Measurements from ENCODE around the gene ULK2.
"Not testable (repeated sequence)": the region's sequence is repeated elsewhere in the genome, so short reads cannot be mapped to it uniquely, and the experiment has no call there.

The ULK2 gene

GRCh38 chr17:19766016-19766415 is 101.7 kb downstream of the ULK2 start:
- no peak for DNase-seq

DNA sequence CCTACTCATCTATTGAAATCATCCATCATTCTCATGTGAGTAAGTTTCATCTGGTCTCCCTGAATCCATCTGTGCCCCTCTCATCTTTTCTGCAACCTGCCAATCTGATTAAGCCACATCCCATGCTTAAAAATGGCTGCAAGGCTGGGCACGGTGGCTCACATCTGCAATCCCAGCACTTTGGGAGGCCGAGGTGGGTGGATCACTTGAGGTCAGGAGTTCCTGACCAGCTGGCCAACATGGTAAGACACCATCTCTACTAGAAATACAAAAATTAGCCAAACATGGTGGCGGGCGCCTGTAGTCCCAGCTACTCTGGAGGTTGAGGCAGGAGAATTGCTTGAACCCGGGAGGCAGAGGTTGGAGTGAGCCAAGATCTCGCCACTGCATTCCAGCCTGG is 103.7 kb downstream of the ULK2 start:
- not testable (repeated sequence) for DNase-seq

GRCh38 chr17:19763416-19763815 is 104.3 kb downstream of the ULK2 start:
- no peak for DNase-seq

DNA sequence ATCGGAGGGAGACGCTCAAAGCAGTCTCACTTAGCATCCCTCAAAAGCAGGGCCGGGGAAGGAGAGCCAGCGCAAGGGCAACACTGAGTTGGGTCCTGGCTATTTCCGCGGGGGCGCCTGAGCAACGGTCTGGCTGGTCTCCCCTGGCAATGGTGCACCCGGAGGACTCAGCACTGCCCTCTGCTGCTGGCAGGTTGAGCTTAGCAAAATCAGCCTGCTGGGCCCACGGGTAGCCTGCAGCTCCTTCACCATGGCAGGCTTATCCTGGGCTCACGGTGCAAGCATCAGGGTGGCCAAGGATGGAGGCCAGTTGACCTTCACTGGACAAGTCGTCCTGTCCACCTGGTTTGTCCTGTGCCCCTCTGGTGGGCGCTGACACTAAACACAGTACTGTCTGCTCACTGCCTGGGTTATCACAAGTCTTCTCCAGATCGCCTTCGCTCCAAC is 105.2 kb downstream of the ULK2 start:
- peak; percentile 70 for DNase-seq

- no peak for DNase-seq
Measured at GRCh38 chr17:19760746-19761145, 107.0 kb downstream of the ULK2 start.

DNA sequence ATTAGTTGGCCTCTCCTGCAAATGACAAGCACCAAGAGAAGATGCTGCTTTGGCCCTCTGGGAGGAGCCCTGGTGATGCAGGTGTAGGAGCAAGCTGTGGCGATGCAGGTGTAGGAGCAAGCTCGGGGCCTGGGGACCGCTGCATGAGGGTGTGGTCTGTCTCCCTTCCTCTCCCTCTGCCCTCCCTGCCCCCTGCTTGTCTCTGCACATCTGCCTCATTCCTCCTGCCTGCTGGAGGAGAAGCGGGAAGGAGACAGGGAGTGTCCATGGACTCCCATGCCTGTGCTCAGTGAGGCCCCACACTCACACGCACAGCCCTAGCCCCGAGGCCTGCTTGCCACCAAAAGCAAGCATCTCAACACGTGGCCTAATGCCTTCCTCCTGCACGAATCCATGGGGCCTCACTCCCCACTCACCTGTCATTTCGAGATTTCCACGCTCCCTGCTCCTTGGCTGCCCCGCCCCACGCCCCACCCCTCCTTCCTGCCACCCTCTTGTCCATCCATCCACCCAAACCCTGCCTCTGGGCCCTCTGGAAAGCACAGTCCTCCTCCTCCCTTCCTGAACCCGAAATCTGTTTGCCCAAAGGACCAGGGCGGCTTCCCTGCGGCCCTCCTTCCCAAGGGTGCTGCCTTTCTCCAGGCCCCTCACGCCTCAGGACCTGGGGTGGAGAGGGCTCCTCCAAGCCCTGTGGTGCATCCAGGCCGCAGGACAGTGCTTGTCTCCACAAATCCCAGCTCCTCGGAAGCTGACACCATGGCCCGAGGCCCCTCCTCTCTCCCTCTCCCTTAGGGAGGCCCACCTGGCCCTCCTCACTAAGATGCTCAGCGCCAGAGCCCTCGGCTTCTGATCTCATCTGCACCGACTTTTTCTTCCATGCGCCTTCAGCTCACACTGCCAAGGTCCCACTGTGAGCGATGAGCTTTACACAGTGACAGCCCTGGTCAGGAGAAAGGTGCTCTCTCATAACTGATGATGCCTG is 107.9 kb downstream of the ULK2 start:
- DNase-seq, result no peak

DNA sequence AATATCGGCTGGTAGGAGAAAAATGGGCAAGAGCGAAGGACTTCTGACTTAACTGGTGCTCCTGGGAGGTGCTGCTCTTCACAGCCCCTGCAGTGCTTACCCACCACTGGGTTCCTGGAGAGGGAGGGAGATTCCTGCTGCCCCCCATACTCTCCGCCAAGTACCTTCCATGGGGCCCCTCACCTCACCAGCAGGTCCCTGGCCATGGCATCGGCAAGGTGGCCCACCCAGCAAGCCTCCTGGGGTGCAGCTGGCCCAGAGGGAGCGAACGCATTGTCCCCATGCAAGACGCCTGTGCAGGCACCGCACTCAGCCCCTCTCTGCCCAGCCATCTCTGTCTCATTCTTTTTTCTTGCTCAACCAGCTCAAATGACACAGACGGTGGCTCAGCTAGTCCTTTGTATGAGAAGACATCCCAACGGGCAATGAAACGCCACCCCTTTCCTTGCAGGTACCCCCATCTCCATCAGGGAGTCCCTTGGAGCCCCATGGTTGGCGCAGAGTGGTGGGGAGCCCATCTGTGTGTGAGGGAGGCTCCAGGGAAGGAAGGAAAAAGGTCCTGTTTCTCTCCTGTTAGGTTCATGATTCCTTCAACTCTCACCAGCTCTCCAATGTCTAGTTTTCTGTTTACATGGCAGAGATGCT is 110.1 kb downstream of the ULK2 start:
- no peak for DNase-seq

DNA sequence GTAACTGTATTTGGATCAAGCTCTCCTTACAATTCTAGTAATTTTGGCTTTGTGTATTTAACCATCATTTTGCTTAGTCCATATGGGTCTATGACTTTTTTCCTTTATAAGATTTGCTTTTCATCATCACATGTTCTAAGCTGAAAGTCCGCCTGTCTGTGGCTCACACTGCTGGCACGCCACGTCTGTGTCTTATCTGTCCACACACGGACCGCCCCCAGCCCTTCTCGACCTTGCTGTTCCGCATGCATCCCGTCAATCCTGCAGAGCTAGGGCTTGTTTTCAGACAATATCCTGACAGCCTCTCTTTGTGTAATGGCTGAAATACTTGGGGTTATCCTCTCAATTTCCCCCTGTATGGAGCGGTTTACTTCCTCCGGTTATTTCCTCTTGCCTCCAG is 111.2 kb downstream of the ULK2 start:
- DNase-seq, result no peak

DNA sequence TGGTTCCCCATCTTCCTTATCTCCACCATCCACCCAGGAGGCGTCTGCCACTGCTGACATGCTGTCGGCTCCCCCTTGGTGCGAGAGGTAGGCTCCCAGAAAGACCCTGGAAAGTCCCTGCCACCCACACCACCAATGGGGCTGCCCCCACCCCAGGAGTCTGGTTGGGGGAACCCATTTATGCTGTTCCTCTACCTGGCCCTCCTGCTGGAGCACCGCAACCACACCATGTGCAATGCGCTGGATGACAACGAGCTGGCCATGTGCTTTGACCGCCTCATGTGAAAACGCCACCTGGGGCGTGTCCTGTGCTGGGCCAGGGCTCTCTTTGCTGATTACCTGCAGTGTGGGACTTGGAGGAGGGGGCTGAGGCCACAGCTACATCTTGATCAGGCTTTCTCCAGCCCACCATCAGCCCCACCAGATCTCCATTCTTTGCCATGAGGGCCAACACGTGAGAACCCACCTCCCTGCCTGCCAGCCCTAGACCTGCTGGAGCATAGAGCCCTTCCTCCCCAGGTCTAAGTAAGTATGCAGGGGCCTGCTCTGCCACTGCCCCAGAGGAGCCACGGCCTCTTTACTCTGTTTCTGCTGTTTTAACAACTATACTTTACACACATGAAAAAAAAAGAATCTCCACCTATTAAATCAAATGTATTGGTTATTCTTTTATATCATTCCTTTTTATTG is 111.8 kb downstream of the ULK2 start:
- no peak for DNase-seq

DNA sequence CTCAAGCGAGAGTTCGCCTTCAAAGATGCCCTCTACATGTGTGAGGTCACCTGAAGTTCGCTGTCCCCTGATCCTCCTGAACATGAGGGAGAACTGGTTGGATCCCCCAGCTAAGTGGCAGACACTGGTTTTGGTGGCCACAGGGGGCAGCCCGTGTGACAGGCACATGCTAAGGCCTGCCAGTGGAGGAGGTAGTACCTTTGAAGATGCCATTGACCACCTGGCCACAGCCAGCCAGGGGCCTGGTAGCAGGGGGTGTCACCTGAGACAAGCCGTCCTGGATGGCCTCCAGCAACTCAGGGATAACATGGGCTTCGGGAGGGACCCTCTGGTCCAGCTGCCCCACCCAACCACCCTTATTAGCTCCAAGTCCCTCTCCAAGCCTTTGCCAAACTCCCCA is 112.3 kb downstream of the ULK2 start:
- no peak for DNase-seq

DNA sequence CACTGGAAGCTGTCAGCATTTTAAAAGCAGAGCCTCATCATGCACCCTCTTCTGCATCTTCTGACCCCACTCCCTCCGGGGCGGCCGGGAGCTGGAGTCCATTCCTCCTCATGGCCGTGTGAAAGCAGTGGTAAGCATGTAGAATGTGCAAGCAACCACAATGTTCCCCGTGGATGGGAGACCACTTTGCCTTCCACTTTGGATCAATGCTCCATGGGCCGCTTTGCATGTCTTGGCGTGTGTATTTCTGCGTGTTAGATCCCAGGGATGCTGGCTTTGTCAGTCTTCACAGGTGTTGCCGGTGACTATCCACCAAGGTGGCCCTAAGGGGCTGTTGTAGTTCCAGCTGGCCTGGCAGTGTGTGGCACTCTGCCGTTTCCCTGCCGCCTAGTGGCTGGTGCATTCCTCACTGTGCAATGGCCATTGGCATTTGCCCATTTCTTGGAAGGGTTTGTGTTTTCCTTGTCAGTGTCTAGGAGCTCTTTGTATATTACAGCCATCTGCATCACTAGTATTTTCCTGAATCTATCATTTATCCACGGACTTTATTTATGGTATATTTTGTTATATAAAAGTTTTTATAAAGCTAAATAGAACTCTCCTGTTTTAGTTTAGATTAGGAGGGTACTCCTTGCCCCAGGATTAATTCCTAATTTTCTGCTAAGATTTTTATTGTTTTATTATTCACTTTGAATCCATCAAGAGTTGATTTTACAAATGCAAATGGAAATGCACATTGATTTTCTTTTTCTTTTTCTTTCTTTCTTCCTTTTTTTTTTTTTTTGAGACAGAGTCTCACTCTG is 113.9 kb downstream of the ULK2 start:
- DNase-seq, result no peak

DNA sequence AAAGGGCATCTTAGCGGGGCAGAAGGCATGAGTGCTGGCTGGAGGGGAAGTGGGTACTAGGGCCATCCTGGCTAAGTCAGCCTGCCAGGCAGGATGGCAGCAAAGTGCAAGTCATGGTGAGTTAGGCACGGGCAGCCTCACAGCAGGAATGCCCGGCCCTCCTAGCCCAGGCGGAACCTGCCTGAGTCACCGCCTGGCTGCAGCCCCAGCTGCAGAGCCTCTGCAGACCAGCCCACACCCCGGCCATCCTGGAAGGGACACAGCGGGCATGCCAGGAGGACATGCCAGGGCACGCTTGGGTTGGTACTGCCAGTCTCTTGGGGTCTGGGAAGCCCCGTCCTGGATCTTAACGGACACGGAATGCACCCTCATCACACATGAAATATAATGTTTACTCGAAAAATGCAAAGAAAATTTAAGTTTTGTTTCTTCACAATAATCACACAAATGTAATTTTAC is 114.7 kb downstream of the ULK2 start:
- DNase-seq, result no peak

GRCh38 chr17:19752216-19753050 is 115.3 kb downstream of the ULK2 start:
- DNase-seq, result no peak

DNA sequence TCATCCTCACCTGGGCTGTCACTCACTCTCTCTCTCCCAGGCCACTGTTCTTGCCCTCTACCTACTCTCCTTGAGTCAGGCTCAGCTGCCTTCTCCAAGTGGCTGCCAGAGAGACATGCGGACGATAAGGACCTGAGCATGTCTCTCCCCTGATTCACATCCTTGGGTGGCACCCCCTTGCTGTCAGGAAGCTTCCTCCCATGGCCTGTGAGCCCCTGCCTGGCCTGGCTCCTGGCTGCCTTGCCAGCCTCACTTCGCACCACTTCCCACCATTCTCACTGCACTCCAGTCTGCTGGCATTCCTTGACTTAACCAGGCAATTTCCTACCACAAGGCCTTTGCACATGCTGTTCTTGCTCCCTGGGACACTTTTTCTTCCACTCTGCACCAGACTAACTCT is 116.9 kb downstream of the ULK2 start:
- DNase-seq, result no peak

DNA sequence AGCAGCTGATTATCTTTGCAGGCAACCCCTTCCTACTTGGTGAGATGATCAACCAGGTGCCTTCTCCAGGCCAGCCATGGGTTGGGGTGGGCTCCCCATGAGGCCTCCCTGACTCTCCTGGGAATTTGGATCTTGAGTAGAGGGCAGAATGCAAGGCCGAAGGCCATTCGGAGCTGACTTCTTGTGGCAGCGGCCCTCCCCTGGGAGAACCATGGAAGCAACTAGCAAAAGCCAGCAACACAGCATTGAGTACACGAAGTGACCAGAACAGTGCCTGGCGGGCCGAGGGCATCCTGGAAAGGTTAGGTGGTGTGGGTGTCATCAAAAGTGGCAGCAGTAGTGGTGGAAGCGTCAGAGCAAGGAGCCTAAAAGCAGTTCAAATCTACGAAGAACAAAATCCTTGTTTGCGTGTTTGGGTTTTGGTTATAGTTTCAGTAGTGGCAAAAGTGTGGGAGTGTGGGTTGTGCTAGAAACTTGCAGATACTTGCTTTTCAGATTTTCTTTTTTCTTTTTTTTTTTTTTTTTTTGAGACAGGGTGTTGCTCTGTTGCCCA is 117.6 kb downstream of the ULK2 start:
- no peak for DNase-seq

GRCh38 chr17:19748807-19749193 is 118.9 kb downstream of the ULK2 start:
- no peak for DNase-seq

GRCh38 chr17:19747829-19748806 is 119.6 kb downstream of the ULK2 start, which contains the start of gene ALDH3A1:
ALDH3A1 (minus strand) TSS chr17:19748298; CDS start chr17:19745129, 3,169 bp downstream.
- DNase-seq, result no peak

GRCh38 chr17:19747159-19747719 is 120.5 kb downstream of the ULK2 start:
- no peak for DNase-seq

GRCh38 chr17:19746517-19746916 is 121.2 kb downstream of the ULK2 start:
- no peak for DNase-seq

All from activated gamma-delta T cell treated with Interleukin-2 at 50 U/mL for 16 hours (primary cell).